Testis (tissue), 2 donors: Measurements from ENCODE around the gene HELZ.

Experiments
- POLR2A ChIP-seq: fragments of 450-650 bp; IDR thresholded peaks from one replicate; pipeline ENCODE4 v1.6.1; 2017; ENCODE audit warnings: antibody characterized with exemption, mild to moderate bottlenecking, moderate library complexity
- TF ChIP-seq, protein P1 (sequence below), 3 experiments: fragments of 450-650 bp in 2 of 3; fragments of 200-600 bp in 1 of 3; sonication (generic) in 1 of 3; IDR thresholded peaks; one replicate each; pipeline ENCODE4 v1.5.1; 2016 to 2019; ENCODE audit warnings: antibody characterized with exemption in 3 of 3, mild to moderate bottlenecking in 2 of 3, moderate library complexity in 1 of 3

DNA sequence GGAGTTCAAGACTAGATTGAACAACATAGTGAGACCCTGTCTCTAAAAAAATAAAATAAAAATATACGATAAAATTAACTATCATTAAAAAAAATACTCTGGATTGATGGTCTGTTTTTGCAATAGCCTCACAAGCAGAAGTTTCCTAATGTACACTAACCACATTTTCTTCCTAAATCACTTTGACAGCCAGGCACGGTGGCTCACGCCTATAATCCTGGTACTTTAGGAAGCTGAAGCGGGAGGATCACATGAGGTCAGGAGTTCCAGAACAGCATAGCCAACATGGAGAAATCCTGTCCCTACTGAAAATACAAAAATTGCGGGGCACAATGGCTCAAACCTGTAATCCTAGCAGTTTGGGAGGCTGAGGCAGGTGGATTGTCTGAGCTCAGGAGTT, 64.7 kb downstream of the HELZ start:
- TF ChIP-seq, protein P1, sequence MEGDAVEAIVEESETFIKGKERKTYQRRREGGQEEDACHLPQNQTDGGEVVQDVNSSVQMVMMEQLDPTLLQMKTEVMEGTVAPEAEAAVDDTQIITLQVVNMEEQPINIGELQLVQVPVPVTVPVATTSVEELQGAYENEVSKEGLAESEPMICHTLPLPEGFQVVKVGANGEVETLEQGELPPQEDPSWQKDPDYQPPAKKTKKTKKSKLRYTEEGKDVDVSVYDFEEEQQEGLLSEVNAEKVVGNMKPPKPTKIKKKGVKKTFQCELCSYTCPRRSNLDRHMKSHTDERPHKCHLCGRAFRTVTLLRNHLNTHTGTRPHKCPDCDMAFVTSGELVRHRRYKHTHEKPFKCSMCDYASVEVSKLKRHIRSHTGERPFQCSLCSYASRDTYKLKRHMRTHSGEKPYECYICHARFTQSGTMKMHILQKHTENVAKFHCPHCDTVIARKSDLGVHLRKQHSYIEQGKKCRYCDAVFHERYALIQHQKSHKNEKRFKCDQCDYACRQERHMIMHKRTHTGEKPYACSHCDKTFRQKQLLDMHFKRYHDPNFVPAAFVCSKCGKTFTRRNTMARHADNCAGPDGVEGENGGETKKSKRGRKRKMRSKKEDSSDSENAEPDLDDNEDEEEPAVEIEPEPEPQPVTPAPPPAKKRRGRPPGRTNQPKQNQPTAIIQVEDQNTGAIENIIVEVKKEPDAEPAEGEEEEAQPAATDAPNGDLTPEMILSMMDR (IDR thresholded peaks at IDR 0.05), result no peak
- TF ChIP-seq POLR2A, result no peak
